ENCODE data around the gene TAPT1. TPM values are rescaled to one million over a fixed set of nuclear protein-coding genes. Genes with fewer than 3 reads are reported as not detected.

The TAPT1 gene
- total RNA-seq, 4 donors from 2014 or later = 42.1 to 69.0 (median 53.5) TPM

DNA sequence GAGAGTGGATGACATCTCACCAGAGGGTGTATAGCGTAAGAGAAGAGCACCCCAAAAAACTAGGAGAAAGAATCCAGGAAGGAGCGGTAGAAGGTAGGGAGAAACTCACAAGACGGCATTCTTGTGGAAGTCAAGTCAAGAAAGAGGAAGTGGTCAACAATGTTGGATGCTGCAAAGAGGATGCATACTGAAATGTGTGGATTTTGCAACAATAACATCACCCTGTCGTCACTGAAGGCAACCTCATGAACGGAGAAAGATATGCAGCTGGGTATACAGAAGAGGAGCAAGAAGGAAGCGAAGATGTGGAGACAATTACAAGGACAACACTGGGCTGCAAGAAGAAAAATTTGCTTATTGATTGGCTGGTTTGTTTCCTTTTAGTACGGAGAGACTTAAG lies 11.4 kb upstream of the TAPT1 start:
- 92 to 93% methylated on average over 7 of the region's 7 CpGs for WGBS, 2 donors
- intact Hi-C loops (cut with DNase I) = no loop called here
- DNase-seq = no peak
- peaks cover 12 to 17% of the 10 kb centered on the region in 2 donors for H3K4me1 ChIP-seq
- no peak overlapping the region for H3K27ac ChIP-seq
- H3K36me3 ChIP-seq = no peaks in the 10 kb centered on the region
- H3K4me3 ChIP-seq (replicated peaks in 1 of 3) = no peak overlapping the region
- H3K27me3 ChIP-seq = no peaks in the 10 kb centered on the region
- no peaks in the 10 kb centered on the region for H3K9me3 ChIP-seq
- TF ChIP-seq CTCF (IDR thresholded peaks at IDR 0.05) = no peak
- TF ChIP-seq POLR2A (IDR thresholded peaks at IDR 0.05) = no peak

- H3K27ac ChIP-seq = no peak overlapping the region
- 94 to 95% methylated on average over 5 of the region's 5 CpGs for WGBS, 2 donors
- H3K9me3 ChIP-seq = no peaks in the 10 kb centered on the region
- H3K4me1 ChIP-seq = peaks cover 14 to 21% of the 10 kb centered on the region in 2 donors
- no peak for DNase-seq
- H3K4me3 ChIP-seq (replicated peaks in 1 of 3) = no peak overlapping the region
- TF ChIP-seq CTCF (IDR thresholded peaks at IDR 0.05) (no peak), POLR2A (IDR thresholded peaks at IDR 0.05) (no peak)
- H3K36me3 ChIP-seq = no peaks in the 10 kb centered on the region
- no peaks in the 10 kb centered on the region for H3K27me3 ChIP-seq
- intact Hi-C loops (cut with DNase I) = no loop called here
Observed at GRCh38 chr4:16236402-16237023, 10.2 kb upstream of the TAPT1 start.

DNA sequence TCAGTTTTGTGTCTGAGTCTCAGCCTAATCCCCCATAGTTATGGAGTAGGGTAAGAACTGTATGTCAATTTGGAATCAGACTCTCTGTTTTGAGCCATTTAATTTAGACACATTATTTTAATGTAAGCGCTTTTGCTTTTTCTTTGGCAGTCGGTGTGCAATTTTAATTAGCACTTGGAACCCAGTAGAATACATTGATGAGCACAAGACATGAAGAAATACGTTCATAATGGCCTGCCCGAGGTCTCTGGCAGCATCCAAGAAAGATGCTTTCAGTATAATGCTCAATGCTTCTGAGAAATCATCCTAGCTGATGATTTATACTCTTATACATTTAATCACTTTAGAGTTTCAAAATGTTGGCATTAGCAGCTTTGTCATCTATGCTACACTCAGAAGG lies 8.9 kb upstream of the TAPT1 start:
- intact Hi-C loops (cut with DNase I) = no loop called here
- H3K9me3 ChIP-seq = no peaks in the 10 kb centered on the region
- no peak overlapping the region for H3K27ac ChIP-seq
- no peak for DNase-seq
- H3K4me1 ChIP-seq = peaks cover 20 to 27% of the 10 kb centered on the region in 2 donors
- H3K27me3 ChIP-seq = no peaks in the 10 kb centered on the region
- H3K4me3 ChIP-seq (replicated peaks in 1 of 3) = no peak overlapping the region
- 88 to 90% methylated on average over 4 of the region's 4 CpGs for WGBS, 2 donors
- H3K36me3 ChIP-seq = no peaks in the 10 kb centered on the region
- TF ChIP-seq CTCF (IDR thresholded peaks at IDR 0.05) (no peak), POLR2A (IDR thresholded peaks at IDR 0.05) (no peak)

DNA sequence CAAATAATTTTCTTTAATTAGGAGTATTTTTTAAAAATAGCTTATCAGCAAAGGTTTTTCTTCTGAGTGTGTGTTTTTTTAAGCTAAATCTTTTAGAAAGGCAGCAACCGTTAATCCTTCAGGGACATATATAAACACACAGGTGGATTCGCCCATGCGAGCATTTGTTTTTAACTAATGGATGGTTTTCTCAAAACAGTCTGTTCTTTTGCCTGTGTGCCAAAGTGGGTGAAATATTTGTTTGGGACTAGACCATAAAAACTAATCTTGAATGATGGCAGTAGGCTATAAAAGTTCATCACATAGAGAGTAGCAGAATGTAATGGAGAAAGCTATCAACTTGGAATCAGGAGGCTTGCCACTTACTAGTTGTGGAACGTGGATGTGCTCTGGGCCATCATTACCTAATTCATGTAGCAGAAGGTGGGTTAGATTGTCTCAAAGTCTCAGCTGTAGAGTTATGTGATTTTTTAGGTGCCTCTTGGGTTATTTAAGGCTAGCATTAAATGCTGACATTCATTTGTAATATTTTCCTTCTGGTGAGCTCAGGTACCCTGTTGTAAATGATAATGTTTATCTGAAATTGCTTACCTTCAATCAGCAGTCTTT lies 7.4 kb upstream of the TAPT1 start:
- no peaks in the 10 kb centered on the region for H3K9me3 ChIP-seq
- H3K27me3 ChIP-seq = no peaks in the 10 kb centered on the region
- WGBS, 2 donors = 45 to 49% methylated on average over 4 of the region's 4 CpGs
- intact Hi-C loops (cut with DNase I) = no loop called here
- peaks cover 27 to 28% of the 10 kb centered on the region in 2 donors for H3K4me1 ChIP-seq
- TF ChIP-seq POLR2A (IDR thresholded peaks at IDR 0.05) (no peak), CTCF (IDR thresholded peaks at IDR 0.05) (no peak)
- no peak overlapping the region for H3K4me3 ChIP-seq (replicated peaks in 1 of 3)
- peak; percentile 30 to 47 for DNase-seq
- H3K36me3 ChIP-seq = no peaks in the 10 kb centered on the region
- peak overlapping the region in 2 of 3 donors; percentile 7 to 49 for H3K27ac ChIP-seq

DNA sequence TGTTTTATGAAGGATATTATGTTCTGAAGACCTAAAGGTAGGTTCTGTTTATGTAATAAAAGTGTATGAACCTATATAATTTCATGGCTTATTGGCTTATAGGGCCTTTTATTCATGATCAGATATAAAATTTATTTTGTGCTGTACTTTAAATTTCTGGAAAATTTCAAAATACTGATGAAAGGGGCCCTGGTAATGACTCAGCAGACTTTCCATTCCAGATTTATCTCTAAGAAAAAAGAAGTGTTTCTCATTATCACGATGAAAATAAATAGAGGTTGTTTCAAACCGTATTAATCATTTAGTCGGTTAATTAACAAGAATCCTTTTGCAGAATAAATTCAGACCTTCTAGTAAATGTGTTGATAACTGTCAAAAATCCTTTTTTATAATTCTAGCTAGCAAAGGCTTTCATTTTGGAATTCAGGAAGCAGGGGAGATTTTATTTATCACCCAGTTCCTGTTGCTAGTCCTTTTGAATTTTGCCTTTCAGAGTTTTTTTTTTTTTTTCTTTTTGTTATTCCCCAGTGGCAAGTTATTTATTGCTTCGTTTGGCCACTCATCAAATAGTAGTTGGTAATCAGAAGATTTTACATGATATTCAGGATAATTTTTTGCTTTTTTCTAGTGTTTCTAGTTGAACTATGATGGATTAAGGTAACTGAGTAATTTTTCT lies 5.4 kb upstream of the TAPT1 start:
- H3K27me3 ChIP-seq = no peaks in the 10 kb centered on the region
- WGBS, 2 donors = 62 to 70% methylated on average over 4 of the region's 4 CpGs
- intact Hi-C loops (cut with DNase I) = no loop called here
- peak overlapping the region in 2 of 3 donors; percentile 21 to 51 for H3K27ac ChIP-seq
- no peak for DNase-seq
- TF ChIP-seq POLR2A (IDR thresholded peaks at IDR 0.05) = no peak
- TF ChIP-seq CTCF (IDR thresholded peaks at IDR 0.05) = no peak
- H3K4me1 ChIP-seq = peaks cover 27 to 28% of the 10 kb centered on the region in 2 donors
- H3K36me3 ChIP-seq = no peaks in the 10 kb centered on the region
- no peak overlapping the region for H3K4me3 ChIP-seq (replicated peaks in 1 of 3)
- no peaks in the 10 kb centered on the region for H3K9me3 ChIP-seq
